Endothelial cell of umbilical vein (primary cell): ENCODE measurements around the gene BAG3. TPM values are rescaled to one million over a fixed set of nuclear protein-coding genes. Genes with fewer than 3 reads are reported as not detected.

Source experiments
- BruUV-seq: library from RNA; stranded (reverse); fragments of 400-500 nt; replicated peaks from 2 replicates; lab custom pipeline; 2021; lab: Mats Ljungman, UMichigan
- CTCF ChIA-PET: fragments of 300-600, 350-600 bp; sonication (Branson Sonifier 250); formaldehyde crosslinking; loops from one replicate; lab custom pipeline; 2021; ENCODE audit warnings: antibody characterized with exemption, inconsistent platforms; lab: Charles Lee
- POLR2A ChIA-PET: fragments of 300-600, 350-600 bp; sonication (Branson Sonifier 250); formaldehyde crosslinking; loops from one replicate; lab custom pipeline; 2021; ENCODE audit warnings: antibody characterized with exemption, inconsistent platforms; lab: Charles Lee
- DNase-seq: peaks from one replicate; pipeline ENCODE4 v3.0.0-alpha.2; 2011; ENCODE audit warnings: low read depth, low spot score
- FAIRE-seq: peaks from 2 replicates; lab custom pipeline; 2011; peaks lifted over from hg19 to GRCh38; lab: Jason Lieb, UNC
- H2AFZ ChIP-seq: 2 replicates; pipeline ENCODE4 v1.6.0; 2012; ENCODE audit warnings: low read depth, low read length, control low read depth, inconsistent platforms
- H3K27ac ChIP-seq: 2 replicates; pipeline ENCODE4 v1.5.1; 2011; ENCODE audit warnings: low read depth, mild to moderate bottlenecking, control low read depth, low read length, moderate library complexity; ENCODE audit not compliant: insufficient read depth
- H3K27me3 ChIP-seq, 2 experiments: 2 replicates each; pipeline versions ENCODE4 v1.6.0 to v1.6.1; 2011; ENCODE audit warnings: low read length in 2 of 2, mixed read lengths in 1 of 2; ENCODE audit not compliant: control insufficient read depth in 2 of 2, insufficient read depth in 2 of 2
- H3K36me3 ChIP-seq, 2 experiments: 2 replicates in 1 of 2; 3 replicates in 1 of 2; pipeline ENCODE4 v1.5.1; 2011; ENCODE audit warnings: low read length in 2 of 2, mild to moderate bottlenecking in 1 of 2, moderate library complexity in 1 of 2; ENCODE audit not compliant: control insufficient read depth in 2 of 2, insufficient read depth in 2 of 2; ENCODE audit errors: extremely low read depth in 1 of 2
- H3K4me1 ChIP-seq: 3 replicates; pipeline ENCODE4 v1.5.1; 2011; ENCODE audit warnings: mild to moderate bottlenecking, low read length; ENCODE audit not compliant: control insufficient read depth, insufficient read depth; ENCODE audit errors: extremely low read depth
- H3K4me2 ChIP-seq: 2 replicates; pipeline ENCODE4 v1.6.1; 2011; ENCODE audit warnings: low read length, control low read depth, mixed read lengths; ENCODE audit not compliant: insufficient read depth
- H3K4me3 ChIP-seq, 3 experiments: fragments of 200-600 bp in 1 of 3; sonication (generic), shearing (Covaris generic) in 1 of 3; replicated peaks in 1 of 3; 2 replicates each; pipeline ENCODE4 v1.5.1; 2011 to 2016; ENCODE audit warnings: control low read depth in 3 of 3, low read length in 3 of 3, mild to moderate bottlenecking in 2 of 3, inconsistent platforms in 1 of 3, low read depth in 1 of 3, moderate library complexity in 1 of 3; ENCODE audit not compliant: insufficient read depth in 1 of 3
- H3K79me2 ChIP-seq: 2 replicates; pipeline ENCODE4 v1.6.0; 2012; ENCODE audit warnings: low read length, inconsistent platforms; ENCODE audit not compliant: control insufficient read depth, insufficient read depth
- H3K9ac ChIP-seq: replicated peaks from 2 replicates; pipeline ENCODE3; 2011; ENCODE audit warnings: low read length, control low read depth; ENCODE audit not compliant: insufficient read depth; ENCODE audit errors: extremely low read depth
- H3K9me1 ChIP-seq: replicated peaks from 3 replicates; pipeline ENCODE4 v1.6.0; 2011; ENCODE audit warnings: mild to moderate bottlenecking, low read length; ENCODE audit not compliant: control insufficient read depth, insufficient read depth; ENCODE audit errors: extremely low read depth
- H3K9me3 ChIP-seq: replicated peaks from 2 replicates; pipeline ENCODE4 v1.5.1; 2012; ENCODE audit warnings: low read length, inconsistent platforms; ENCODE audit not compliant: control insufficient read depth, insufficient read depth
- H4K20me1 ChIP-seq: replicated peaks from 2 replicates; pipeline ENCODE3; 2011; ENCODE audit warnings: mild to moderate bottlenecking, low read length; ENCODE audit not compliant: control insufficient read depth, insufficient read depth; ENCODE audit errors: extremely low read depth
- EZH2 ChIP-seq: IDR thresholded peaks from 2 replicates; pipeline ENCODE4 v1.6.1; 2012; ENCODE audit warnings: borderline replicate concordance, low read depth, mild to moderate bottlenecking, moderate library complexity, low read length, inconsistent platforms; ENCODE audit not compliant: severe bottlenecking
- FOS ChIP-seq: IDR thresholded peaks from 2 replicates; pipeline ENCODE4 v1.6.1; 2011; ENCODE audit warnings: mild to moderate bottlenecking, low read length, moderate library complexity, borderline replicate concordance; ENCODE audit not compliant: insufficient read depth
- GATA2 ChIP-seq: IDR thresholded peaks from 2 replicates; pipeline ENCODE4 v1.7.0; 2011; ENCODE audit warnings: low read depth, mild to moderate bottlenecking, moderate library complexity, mixed read lengths, low read length; ENCODE audit not compliant: insufficient read length, insufficient read depth
- JUN ChIP-seq: IDR thresholded peaks from 2 replicates; pipeline ENCODE4 v1.6.1; 2011; ENCODE audit warnings: borderline replicate concordance, low read depth; ENCODE audit not compliant: insufficient read length, insufficient read depth
- MYC ChIP-seq: IDR thresholded peaks from one replicate; pipeline ENCODE4 v1.6.1; 2011; ENCODE audit warnings: mild to moderate bottlenecking, low read depth, low read length
- POLR2A ChIP-seq: IDR thresholded peaks from 2 replicates; pipeline ENCODE4 v1.6.1; 2012; ENCODE audit warnings: low read depth, mild to moderate bottlenecking, control low read depth, low read length
- POLR2AphosphoS5 ChIP-seq: IDR thresholded peaks from 2 replicates; pipeline ENCODE4 v1.6.1; 2012; ENCODE audit warnings: low read depth, mild to moderate bottlenecking, control low read depth, low read length, moderate library complexity; ENCODE audit not compliant: insufficient read depth
- dilution Hi-C: fragments of 300-500 bp; cut with MboI; formaldehyde crosslinking; loops from one replicate; pipeline ENCODE4 v1.15.0; 2019; ENCODE audit warnings: low sequenced_read_pairs; ENCODE audit not compliant: extremely low pct_ligation_motif_present
- intact Hi-C: fragments of 100-400 bp; cut with micrococcal nuclease; formaldehyde crosslinking; loops from one replicate; pipeline ENCODE4 v1.10.0; 2022
- polyA plus RNA-seq, 4 experiments: library from polyadenylated mRNA; depleted of rRNA in 3 of 4; stranded (reverse) in 3 of 4; unstranded in 1 of 4; fragments of >200 nt; gene quantifications; 2 replicates each; pipeline versions ENCODE4 v1.2.1 to v1.2.3, GENCODE V29; 2011 to 2012; ENCODE audit warnings: missing spikeins in 1 of 4
- total RNA-seq: library from RNA; stranded (reverse); gene quantifications from 2 replicates; pipeline ENCODE4 v1.2.3, GENCODE V29; 2021
- TF ChIP-seq, protein P1 (sequence below): IDR thresholded peaks from 2 replicates; pipeline ENCODE4 v1.6.1; 2011; ENCODE audit not compliant: insufficient read depth, insufficient read length
- TF ChIP-seq, protein P2 (sequence below), 2 donors: IDR thresholded peaks; 1 replicate in 1 of 2; 2 replicates in 1 of 2; pipeline ENCODE4 v1.5.1; 2011; ENCODE audit warnings: low read length in 2 of 2, mild to moderate bottlenecking in 2 of 2, moderate library complexity in 2 of 2, control low read depth in 1 of 2, inconsistent platforms in 1 of 2, low read depth in 1 of 2; ENCODE audit not compliant: insufficient read depth in 1 of 2; ENCODE audit errors: extremely low read depth in 1 of 2

BAG3 gene
- total and polyA plus RNA-seq, 2 donors (not counting 3 experiments of a cell fraction or from before 2014, with no cell fraction given) = 25.2 to 66.7 TPM

DNA sequence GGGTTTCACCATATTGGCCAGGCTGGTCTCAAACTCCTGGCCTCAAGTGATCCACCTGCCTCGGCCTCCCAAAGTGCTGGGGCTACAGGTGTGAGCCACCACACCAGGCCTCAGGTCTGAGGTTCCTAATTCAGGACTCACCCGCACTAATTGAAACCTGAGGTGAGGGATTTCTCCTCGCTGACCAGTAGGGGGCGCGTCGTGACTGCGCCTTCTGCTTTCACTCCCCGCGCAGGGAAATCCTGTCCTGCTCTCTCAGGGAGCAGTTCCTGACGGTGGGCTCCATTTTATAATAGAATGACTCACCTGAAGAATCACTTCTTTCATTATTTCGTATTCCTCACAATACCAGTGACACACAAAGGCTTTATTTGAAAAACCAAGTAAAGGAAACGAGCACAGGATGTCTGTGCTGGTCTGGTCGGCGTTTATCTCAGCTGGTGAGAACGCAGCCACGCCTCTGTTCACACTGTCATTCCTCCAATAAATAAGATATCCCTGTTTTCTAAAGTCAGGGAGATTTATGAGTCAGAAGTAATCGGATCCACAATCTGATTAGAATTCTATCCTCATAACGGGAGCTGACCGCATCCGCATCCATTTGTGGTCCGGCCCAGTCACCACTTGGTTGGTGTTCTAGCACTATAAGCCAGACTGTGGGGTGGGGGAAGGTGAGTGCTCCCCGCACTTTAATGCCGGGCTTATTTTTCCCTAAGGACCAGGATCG, 35.4 kb downstream of the BAG3 start:
- DNase-seq (peak; percentile 94), FAIRE-seq (peak; percentile 96)
- Histone ChIP-seq H3K4me3 (peak overlapping the region in 2 of 3 experiments; percentile 20 to 26), H3K36me3 (no peaks in the 10 kb centered on the region), H3K9me1 (no peaks in the 10 kb centered on the region), H3K9ac (peak overlapping the region; percentile 72), H3K79me2 (no peaks in the 10 kb centered on the region), H2AFZ (peak overlapping the region; percentile 55), H3K27me3 (no peaks in the 10 kb centered on the region), H4K20me1 (no peaks in the 10 kb centered on the region), H3K9me3 (no peaks in the 10 kb centered on the region), H3K4me1 (peaks cover 13% of the 10 kb centered on the region), H3K27ac (peak overlapping the region; percentile 88), H3K4me2 (peak overlapping the region; percentile 63)
- intact Hi-C loops (loop anchor here (1.0 to 2.0 kb wide), 11 partner anchors 35 to 1165 kb away; partner anchors contain the start of genes BAG3 and WDR11), dilution Hi-C loops (no loop called here)
- ChIA-PET CTCF (interaction anchor here (0.5 to 3.7 kb wide), 37 partner anchors 8 to 650 kb away, joined by 3 to 85 read pairs (median 4); partner anchors contain the start of genes BAG3, INPP5F and MCMBP), POLR2A (interaction anchor here (1.1 to 2.3 kb wide), 6 partner anchors 12 to 206 kb away, joined by 4 to 9 read pairs (median 6); partner anchors contain the start of genes BAG3, INPP5F and SEC23IP)
- no peak for TF ChIP-seq MYC
- TF ChIP-seq, protein P1, sequence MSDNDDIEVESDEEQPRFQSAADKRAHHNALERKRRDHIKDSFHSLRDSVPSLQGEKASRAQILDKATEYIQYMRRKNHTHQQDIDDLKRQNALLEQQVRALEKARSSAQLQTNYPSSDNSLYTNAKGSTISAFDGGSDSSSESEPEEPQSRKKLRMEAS = no peak
- TF ChIP-seq GATA2 = peak; percentile 99
- peak; percentile 22 for TF ChIP-seq POLR2AphosphoS5
- TF ChIP-seq FOS = peak; percentile 97
- peak; percentile 66 for TF ChIP-seq POLR2A
- TF ChIP-seq, protein P2, sequence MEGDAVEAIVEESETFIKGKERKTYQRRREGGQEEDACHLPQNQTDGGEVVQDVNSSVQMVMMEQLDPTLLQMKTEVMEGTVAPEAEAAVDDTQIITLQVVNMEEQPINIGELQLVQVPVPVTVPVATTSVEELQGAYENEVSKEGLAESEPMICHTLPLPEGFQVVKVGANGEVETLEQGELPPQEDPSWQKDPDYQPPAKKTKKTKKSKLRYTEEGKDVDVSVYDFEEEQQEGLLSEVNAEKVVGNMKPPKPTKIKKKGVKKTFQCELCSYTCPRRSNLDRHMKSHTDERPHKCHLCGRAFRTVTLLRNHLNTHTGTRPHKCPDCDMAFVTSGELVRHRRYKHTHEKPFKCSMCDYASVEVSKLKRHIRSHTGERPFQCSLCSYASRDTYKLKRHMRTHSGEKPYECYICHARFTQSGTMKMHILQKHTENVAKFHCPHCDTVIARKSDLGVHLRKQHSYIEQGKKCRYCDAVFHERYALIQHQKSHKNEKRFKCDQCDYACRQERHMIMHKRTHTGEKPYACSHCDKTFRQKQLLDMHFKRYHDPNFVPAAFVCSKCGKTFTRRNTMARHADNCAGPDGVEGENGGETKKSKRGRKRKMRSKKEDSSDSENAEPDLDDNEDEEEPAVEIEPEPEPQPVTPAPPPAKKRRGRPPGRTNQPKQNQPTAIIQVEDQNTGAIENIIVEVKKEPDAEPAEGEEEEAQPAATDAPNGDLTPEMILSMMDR (IDR thresholded peaks at IDR 0.05; ENCODE audit: extremely low read depth in 1 of 2, insufficient read depth in 1 of 2, low read depth in 1 of 2, low read length in 2 of 2) = peak; percentile 89
- peak; percentile 88 for TF ChIP-seq JUN
- no peak for TF ChIP-seq EZH2
- BruUV-seq = no TSS peak
